Epithelial cell of proximal tubule (primary cell): ENCODE measurements around the gene SMARCB1. TPM values are rescaled to one million over a fixed set of nuclear protein-coding genes. Genes with fewer than 3 reads are reported as not detected.

Experiments used
- DNase-seq: peaks from one replicate; pipeline ENCODE4 v3.0.0-alpha.2; 2011; ENCODE audit warnings: low read depth
- H3K4me3 ChIP-seq: 2 replicates; pipeline ENCODE4 v1.5.1; 2011; ENCODE audit warnings: low read depth, mild to moderate bottlenecking, low read length
- CTCF ChIP-seq: conservative IDR thresholded peaks from 2 replicates; pipeline ENCODE4 v1.5.1; 2012; ENCODE audit warnings: low read depth, mild to moderate bottlenecking, low read length
- total RNA-seq: library from RNA; depleted of rRNA; stranded (reverse); fragments of >200 nt; gene quantifications from 2 replicates; pipeline ENCODE4 v1.2.3, GENCODE V29; 2015

Gene SMARCB1
- total RNA-seq, 1 donor from 2014 or later: 173 TPM

- no peak for DNase-seq
- TF ChIP-seq CTCF: no peak
- no peak overlapping the region for H3K4me3 ChIP-seq
Observed at GRCh38 chr22:23801238-23801821, 14.6 kb downstream of the SMARCB1 start.

DNA sequence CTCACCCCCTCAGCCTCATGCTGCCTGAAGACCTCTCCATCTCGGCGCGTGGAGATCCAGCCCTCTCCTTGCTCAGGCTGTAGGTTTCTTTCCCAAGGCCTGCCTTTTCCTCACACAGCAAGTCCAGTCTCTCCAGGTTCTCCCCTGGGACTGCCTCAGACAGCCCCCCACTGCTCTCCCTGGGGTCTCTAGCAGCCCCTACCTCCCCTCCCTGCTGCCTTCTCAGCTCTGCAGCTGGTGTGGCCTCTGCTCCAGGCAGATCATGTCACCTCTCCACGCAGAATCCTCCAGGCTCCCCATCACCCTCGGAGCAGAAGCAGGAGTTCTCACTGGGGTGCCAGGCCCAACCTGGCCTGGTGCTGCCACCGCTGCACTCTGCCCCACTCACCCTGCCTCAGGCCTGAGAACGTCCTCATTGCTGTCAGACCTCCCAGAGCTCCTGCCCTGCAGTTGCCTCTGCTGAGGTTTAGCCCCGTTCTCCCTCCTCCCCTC lies 15.2 kb downstream of the SMARCB1 start:
- H3K4me3 ChIP-seq: no peak overlapping the region
- no peak for TF ChIP-seq CTCF
- no peak for DNase-seq

DNA sequence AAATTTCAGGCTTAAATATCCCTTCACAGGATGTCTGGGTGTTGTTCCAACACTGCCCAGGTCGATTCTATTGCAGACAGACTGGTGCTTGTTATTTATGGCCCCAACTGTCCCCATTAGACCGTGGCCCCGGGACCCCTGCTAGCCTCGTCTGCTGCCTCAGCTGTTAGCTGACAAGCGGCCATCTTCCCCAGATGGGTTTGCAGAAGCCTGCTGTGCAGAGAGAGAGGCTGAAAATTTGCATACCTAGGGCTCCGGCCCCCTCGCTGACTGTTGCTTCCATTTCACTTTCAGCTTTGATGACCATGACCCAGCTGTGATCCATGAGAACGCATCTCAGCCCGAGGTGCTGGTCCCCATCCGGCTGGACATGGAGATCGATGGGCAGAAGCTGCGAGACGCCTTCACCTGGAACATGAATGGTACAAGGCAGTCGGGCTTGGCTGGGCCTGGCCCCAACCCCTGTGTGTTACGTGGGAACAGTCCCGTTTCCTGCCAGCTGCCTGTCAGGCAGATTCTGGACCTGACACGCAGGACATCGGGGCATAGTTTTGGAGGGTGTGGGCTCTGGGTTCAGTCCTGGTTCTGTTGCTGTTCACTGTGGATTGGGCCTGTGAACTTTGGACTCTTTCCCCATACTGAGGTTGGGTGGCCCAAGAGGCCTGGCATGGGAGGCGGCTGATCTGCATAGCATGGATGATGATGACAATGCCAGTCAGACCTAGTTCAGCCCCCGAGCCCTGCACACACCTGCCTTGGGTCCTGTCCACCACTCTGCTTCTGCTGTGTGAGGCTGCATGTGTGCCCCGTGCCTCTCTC lies 16.4 kb downstream of the SMARCB1 start:
- TF ChIP-seq CTCF: no peak
- no peak for DNase-seq
- no peak overlapping the region for H3K4me3 ChIP-seq

GRCh38 chr22:23804781-23805291 lies 18.1 kb downstream of the SMARCB1 start:
- no peak for DNase-seq
- H3K4me3 ChIP-seq: no peak overlapping the region
- no peak for TF ChIP-seq CTCF

DNA sequence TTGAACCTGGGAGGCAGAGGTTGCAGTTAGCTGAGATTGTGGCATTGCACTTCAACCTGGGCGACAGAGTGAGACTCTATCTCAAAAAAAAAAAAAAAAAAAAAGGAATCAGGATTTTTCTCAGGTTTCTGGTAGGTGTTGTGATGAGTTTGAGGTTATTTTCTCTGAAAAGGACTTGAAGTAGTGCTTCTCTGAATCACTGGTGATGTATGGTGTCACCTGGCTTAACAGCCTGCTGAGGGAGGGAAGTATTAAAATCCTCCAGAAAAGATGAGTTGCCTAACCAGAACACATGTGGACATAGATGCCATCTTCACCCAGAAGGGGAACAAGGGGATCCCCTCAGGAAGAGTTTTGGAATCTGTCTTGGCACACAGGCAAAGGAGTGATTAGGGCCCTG lies 20.1 kb downstream of the SMARCB1 start:
- DNase-seq: no peak
- no peak overlapping the region for H3K4me3 ChIP-seq
- no peak for TF ChIP-seq CTCF

GRCh38 chr22:23812378-23812777 lies 25.6 kb downstream of the SMARCB1 start:
- DNase-seq: no peak
- no peak for TF ChIP-seq CTCF
- no peak overlapping the region for H3K4me3 ChIP-seq
